GM19035 (cell line): Measurements from ENCODE around the gene ABCC9.

Experiments
- ATAC-seq: cut with Tn5 transposase; IDR thresholded peaks from one replicate; pipeline ENCODE4 v1.9.1; 2021; ENCODE audit not compliant: unreplicated experiment

The ABCC9 gene

GRCh38 chr12:21881965-21882364 is 59.3 kb downstream of the ABCC9 start:
- ATAC-seq = no peak

GRCh38 chr12:21879312-21879711 is 61.9 kb downstream of the ABCC9 start:
- no peak for ATAC-seq

- no peak for ATAC-seq
Measured at GRCh38 chr12:21877293-21877982, 63.8 kb downstream of the ABCC9 start.

GRCh38 chr12:21865846-21866245 is 75.4 kb downstream of the ABCC9 start:
- ATAC-seq = no peak

GRCh38 chr12:21860534-21860933 is 80.7 kb downstream of the ABCC9 start:
- no peak for ATAC-seq

- no peak for ATAC-seq
Measured at GRCh38 chr12:21860128-21860527, 81.1 kb downstream of the ABCC9 start.

- ATAC-seq = no peak
Measured at GRCh38 chr12:21852251-21852650, 89.0 kb downstream of the ABCC9 start.

GRCh38 chr12:21851151-21851550 is 90.1 kb downstream of the ABCC9 start:
- ATAC-seq = no peak

- ATAC-seq = no peak
Measured at GRCh38 chr12:21850419-21850818, 90.8 kb downstream of the ABCC9 start.

GRCh38 chr12:21849878-21850277 is 91.3 kb downstream of the ABCC9 start:
- ATAC-seq = no peak

GRCh38 chr12:21848192-21848591 is 93.0 kb downstream of the ABCC9 start:
- no peak for ATAC-seq

GRCh38 chr12:21843795-21844194 is 97.4 kb downstream of the ABCC9 start:
- ATAC-seq = no peak

- ATAC-seq = no peak
Measured at GRCh38 chr12:21839776-21840175, 101.5 kb downstream of the ABCC9 start.

- no peak for ATAC-seq
Measured at GRCh38 chr12:21837847-21838246, 103.4 kb downstream of the ABCC9 start.

- no peak for ATAC-seq
Measured at GRCh38 chr12:21831791-21832344, 109.4 kb downstream of the ABCC9 start.

GRCh38 chr12:21828779-21829178 is 112.4 kb downstream of the ABCC9 start:
- no peak for ATAC-seq

- ATAC-seq = no peak
Measured at GRCh38 chr12:21828136-21828775, 113.0 kb downstream of the ABCC9 start.

GRCh38 chr12:21827083-21827482 is 114.1 kb downstream of the ABCC9 start:
- no peak for ATAC-seq

- no peak for ATAC-seq
Measured at GRCh38 chr12:21826618-21826910, 114.7 kb downstream of the ABCC9 start.

GRCh38 chr12:21825886-21826617 is 115.2 kb downstream of the ABCC9 start:
- no peak for ATAC-seq

GRCh38 chr12:21823581-21823980 is 117.6 kb downstream of the ABCC9 start:
- no peak for ATAC-seq

GRCh38 chr12:21819678-21820077 is 121.5 kb downstream of the ABCC9 start:
- no peak for ATAC-seq
